Smooth muscle cell (in vitro differentiated cells): ENCODE measurements around the gene RASSF10. TPM values are rescaled to one million over a fixed set of nuclear protein-coding genes. Genes with fewer than 3 reads are reported as not detected.

Experiments
- DNase-seq: peaks from one replicate; lab custom pipeline; 2025; ENCODE audit not compliant: unreplicated experiment; lab: John Stamatoyannopoulos, UW
- H2AFZ ChIP-seq: fragments of 200-600 bp; sonication (generic); 2 replicates; pipeline ENCODE4 v1.6.0; 2016; ENCODE audit warnings: antibody characterized with exemption, low read depth, mild to moderate bottlenecking
- H3F3A ChIP-seq: fragments of 200-600 bp; sonication (generic); 2 replicates; pipeline ENCODE4 v1.6.0; 2017; ENCODE audit warnings: antibody characterized with exemption, low read depth
- H3K27ac ChIP-seq: fragments of 200-600 bp; sonication (generic); 2 replicates; pipeline ENCODE4 v1.5.1; 2016; ENCODE audit warnings: low read depth, mild to moderate bottlenecking
- H3K27me3 ChIP-seq: fragments of 200-600 bp; sonication (generic); 2 replicates; pipeline ENCODE4 v1.6.1; 2016; ENCODE audit warnings: low read depth, mild to moderate bottlenecking
- H3K36me3 ChIP-seq: fragments of 200-600 bp; sonication (generic); 2 replicates; pipeline ENCODE4 v1.5.1; 2016; ENCODE audit warnings: low read depth
- H3K4me1 ChIP-seq: fragments of 200-600 bp; sonication (generic); 2 replicates; pipeline ENCODE4 v1.5.1; 2016; ENCODE audit warnings: low read depth
- H3K4me2 ChIP-seq: fragments of 200-600 bp; sonication (generic); 2 replicates; pipeline ENCODE4 v1.6.0; 2016; ENCODE audit warnings: mild to moderate bottlenecking
- H3K4me3 ChIP-seq: fragments of 200-600 bp; sonication (generic); 2 replicates; pipeline ENCODE4 v1.5.1; 2016; ENCODE audit warnings: mild to moderate bottlenecking
- H3K79me2 ChIP-seq: fragments of 200-600 bp; sonication (generic); 2 replicates; pipeline ENCODE4 v1.6.0; 2016; ENCODE audit warnings: low read depth, mild to moderate bottlenecking
- H3K9ac ChIP-seq: fragments of 200-600 bp; sonication (generic); 2 replicates; pipeline ENCODE4 v1.6.0; 2016; ENCODE audit warnings: low read depth
- H3K9me3 ChIP-seq: fragments of 200-600 bp; sonication (generic); replicated peaks from 2 replicates; pipeline ENCODE4 v1.5.1; 2016; ENCODE audit warnings: low read depth
- H4K20me1 ChIP-seq: fragments of 200-600 bp; sonication (generic); 2 replicates; pipeline ENCODE4 v1.6.0; 2016; ENCODE audit warnings: low read depth
- WGBS: methylation state at CpG from one replicate; pipeline ENCODE4 v1.1.7; 2016; ENCODE audit warnings: low lambda C conversion rate; 5-methylcytosine and 5-hydroxymethylcytosine counted together
- polyA plus RNA-seq: library from polyadenylated mRNA; unstranded; fragments of >200 nt; fragmentation: Nextera tagmentation; extraction: Ambion mirVana; gene quantifications from 2 replicates; pipeline ENCODE4 v1.2.1, GENCODE V29; 2016
- total RNA-seq: library from RNA; depleted of rRNA; stranded (reverse); fragments of >200 nt; gene quantifications from 2 replicates; pipeline ENCODE4 v1.2.3, GENCODE V29; 2014
- TF ChIP-seq, protein P1 (sequence below): fragments of 200-600 bp; sonication (generic); IDR thresholded peaks from 2 replicates; pipeline ENCODE4 v1.5.1; 2017; ENCODE audit warnings: borderline replicate concordance, mild to moderate bottlenecking, antibody characterized with exemption; ENCODE audit not compliant: insufficient read depth, poor library complexity, severe bottlenecking

Gene RASSF10
- 1.7 and 2.2 TPM in 2 replicates for total RNA-seq
- 0.07 TPM in 1 of 2 replicates, not detected in the other for polyA plus RNA-seq

DNA sequence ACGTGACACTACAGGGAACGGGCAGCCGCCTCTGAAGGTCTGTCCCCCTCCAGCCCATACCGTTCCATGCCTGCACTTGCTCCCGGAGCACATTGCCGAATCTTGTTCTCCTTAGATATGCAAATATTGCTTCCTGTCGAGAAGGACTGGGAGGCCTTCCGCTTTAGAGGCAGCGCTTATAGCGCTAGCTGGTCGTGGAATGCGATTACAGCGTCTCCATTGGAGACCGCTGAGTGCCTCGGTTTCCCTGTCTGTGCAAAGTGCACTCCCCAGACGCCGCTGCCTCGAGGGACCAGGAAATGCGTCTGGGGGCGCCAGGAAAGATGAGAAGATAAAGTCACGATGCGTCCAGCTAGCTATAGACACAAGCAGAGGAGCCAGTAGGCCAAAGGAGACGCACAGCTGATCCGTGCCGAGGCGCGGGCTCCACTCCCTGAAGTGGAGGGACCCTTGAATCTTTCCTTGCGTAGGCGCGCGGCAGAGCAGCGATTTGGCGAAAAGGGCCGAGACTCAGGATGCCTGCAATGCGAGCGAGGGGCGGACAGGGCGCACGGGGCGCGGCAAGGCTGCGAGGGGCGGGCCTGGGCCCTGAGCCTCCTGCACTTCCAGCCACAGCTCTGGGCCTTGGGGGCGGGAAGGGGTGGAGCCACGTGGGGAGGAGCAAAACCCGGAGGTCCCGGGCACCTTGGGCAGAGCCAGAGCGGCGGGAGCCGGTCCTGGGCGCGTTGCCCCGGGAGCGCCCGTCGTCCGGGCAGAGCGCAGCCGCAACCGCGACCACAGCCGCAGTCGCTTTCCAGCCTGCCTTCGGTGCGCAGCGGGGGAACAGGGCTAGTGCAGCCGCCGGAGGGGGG is at the start of gene RASSF10:
TSS of gene RASSF10 (plus strand) at position 692 of the 851 bp plus-strand sequence. CDS start 261 bp downstream, outside the sequence.
- WGBS, result 3% methylated on average over 64 of the region's 68 CpGs
- H2AFZ ChIP-seq, result peak within 1 kb of the TSS; percentile 41
- H3K79me2 ChIP-seq, result no peaks in the 10 kb centered on the region
- H3F3A ChIP-seq, result no peaks in the 10 kb centered on the region
- no peak for DNase-seq
- peaks cover 87% of the 10 kb centered on the region for H3K27me3 ChIP-seq
- no peak within 1 kb of the TSS for H3K27ac ChIP-seq
- no peak within 1 kb of the TSS for H3K9ac ChIP-seq
- no peaks in the 10 kb centered on the region for H3K9me3 ChIP-seq
- TF ChIP-seq, protein P1, sequence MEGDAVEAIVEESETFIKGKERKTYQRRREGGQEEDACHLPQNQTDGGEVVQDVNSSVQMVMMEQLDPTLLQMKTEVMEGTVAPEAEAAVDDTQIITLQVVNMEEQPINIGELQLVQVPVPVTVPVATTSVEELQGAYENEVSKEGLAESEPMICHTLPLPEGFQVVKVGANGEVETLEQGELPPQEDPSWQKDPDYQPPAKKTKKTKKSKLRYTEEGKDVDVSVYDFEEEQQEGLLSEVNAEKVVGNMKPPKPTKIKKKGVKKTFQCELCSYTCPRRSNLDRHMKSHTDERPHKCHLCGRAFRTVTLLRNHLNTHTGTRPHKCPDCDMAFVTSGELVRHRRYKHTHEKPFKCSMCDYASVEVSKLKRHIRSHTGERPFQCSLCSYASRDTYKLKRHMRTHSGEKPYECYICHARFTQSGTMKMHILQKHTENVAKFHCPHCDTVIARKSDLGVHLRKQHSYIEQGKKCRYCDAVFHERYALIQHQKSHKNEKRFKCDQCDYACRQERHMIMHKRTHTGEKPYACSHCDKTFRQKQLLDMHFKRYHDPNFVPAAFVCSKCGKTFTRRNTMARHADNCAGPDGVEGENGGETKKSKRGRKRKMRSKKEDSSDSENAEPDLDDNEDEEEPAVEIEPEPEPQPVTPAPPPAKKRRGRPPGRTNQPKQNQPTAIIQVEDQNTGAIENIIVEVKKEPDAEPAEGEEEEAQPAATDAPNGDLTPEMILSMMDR, result no peak
- peak within 1 kb of the TSS; percentile 53 for H3K4me3 ChIP-seq
- H3K4me2 ChIP-seq, result peak within 1 kb of the TSS; percentile 82
- H4K20me1 ChIP-seq, result no peaks in the 10 kb centered on the region
- no peaks in the 10 kb centered on the region for H3K36me3 ChIP-seq
- peaks cover 33% of the 10 kb centered on the region for H3K4me1 ChIP-seq

DNA sequence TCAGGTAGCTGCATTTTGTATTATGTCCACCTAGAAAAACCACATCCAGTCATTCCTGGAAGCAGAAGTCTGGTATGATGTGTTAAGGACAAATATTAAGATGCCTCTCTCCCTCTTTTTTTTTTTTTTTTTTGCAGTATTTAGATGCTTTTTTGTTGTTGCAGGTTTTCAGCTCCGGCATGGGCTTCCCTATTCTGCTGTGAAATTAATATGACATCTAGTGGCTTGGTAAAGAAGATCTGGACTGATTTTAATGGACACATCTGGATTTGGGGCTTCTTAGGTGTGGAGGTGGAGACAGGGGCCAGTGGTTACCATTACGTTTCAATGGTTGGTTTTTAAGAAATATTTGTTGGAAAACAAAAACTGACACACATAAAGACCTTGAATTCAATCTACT is 47.5 kb upstream of the RASSF10 start:
- no peak overlapping the region for H3K9ac ChIP-seq
- no peak overlapping the region for H3K27ac ChIP-seq
- no peak overlapping the region for H3K4me2 ChIP-seq
- no peaks in the 10 kb centered on the region for H3K4me1 ChIP-seq
- H3F3A ChIP-seq, result no peaks in the 10 kb centered on the region
- DNase-seq, result no peak
- TF ChIP-seq, protein P1, result no peak
- no peaks in the 10 kb centered on the region for H3K27me3 ChIP-seq
- H3K36me3 ChIP-seq, result no peaks in the 10 kb centered on the region
- H3K9me3 ChIP-seq, result no peaks in the 10 kb centered on the region
- no peaks in the 10 kb centered on the region for H3K79me2 ChIP-seq
- no peaks in the 10 kb centered on the region for H4K20me1 ChIP-seq
- 80% methylated on average over 2 of the region's 2 CpGs for WGBS
- no peak overlapping the region for H3K4me3 ChIP-seq
- H2AFZ ChIP-seq, result no peak overlapping the region

DNA sequence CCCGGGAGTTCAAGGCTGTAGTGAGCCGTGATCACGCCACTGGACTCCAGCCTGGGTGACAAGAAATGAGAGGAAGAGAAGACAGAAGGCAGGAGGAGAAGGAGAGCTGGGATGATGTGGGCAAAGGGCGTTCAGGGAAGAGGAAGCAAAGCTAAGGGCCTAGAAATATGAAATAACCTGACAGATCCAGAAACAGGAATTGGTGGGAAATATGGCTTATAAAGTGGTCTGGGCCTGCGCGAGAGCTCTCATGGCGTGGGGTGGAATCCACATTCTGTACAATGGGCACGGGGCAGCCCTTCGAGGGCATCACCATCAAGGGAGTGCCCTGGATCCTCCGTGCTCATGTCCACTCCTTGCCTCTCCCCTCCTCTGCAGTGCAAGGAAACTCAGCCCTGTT is 46.8 kb upstream of the RASSF10 start:
- Histone ChIP-seq H3K4me3 (no peak overlapping the region), H3K9ac (no peak overlapping the region), H3K27ac (no peak overlapping the region), H3K27me3 (no peaks in the 10 kb centered on the region), H3F3A (no peaks in the 10 kb centered on the region), H3K4me1 (no peaks in the 10 kb centered on the region), H3K4me2 (no peak overlapping the region), H4K20me1 (no peaks in the 10 kb centered on the region), H3K9me3 (no peaks in the 10 kb centered on the region), H3K36me3 (no peaks in the 10 kb centered on the region), H3K79me2 (no peaks in the 10 kb centered on the region), H2AFZ (no peak overlapping the region)
- 95% methylated on average over 10 of the region's 10 CpGs for WGBS
- TF ChIP-seq, protein P1, result no peak
- DNase-seq, result no peak
